ENCODE measurements around the gene MTA1.

Gene MTA1

DNA sequence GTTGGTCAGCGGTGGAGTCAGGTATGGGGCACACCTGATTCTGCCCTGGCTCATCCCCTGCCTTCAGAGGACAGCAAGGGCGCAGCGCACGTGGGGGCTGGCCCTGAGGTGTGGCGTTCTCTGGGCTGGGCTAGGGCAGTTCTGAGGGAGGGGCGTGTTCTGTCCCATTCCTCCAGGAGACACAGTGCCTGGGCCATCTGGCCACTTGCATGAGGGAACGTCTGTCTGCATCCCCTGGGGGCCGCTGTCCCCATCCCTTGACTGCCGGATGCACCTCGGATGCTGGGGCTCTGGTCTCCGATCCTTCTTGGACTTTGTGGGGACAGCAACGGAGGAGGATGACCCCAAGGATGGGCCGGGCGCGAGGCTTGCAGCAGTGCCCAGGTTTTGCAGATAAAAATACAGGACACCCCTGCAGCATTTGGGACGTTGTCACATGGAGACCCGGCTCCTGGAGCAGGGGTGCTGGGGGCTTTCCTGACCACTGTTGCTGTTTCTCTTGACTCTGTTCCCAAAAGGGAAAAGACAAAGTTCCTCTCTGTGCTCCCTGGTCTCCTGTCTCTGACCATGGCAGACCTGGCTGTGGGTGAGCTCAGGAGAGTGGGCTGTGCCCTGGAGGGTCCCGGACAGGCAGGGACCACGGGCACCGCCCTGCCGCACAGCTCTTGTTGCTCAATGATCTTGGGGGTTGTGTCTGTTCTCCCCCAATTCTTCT, 6.9 kb downstream of the MTA1 start:
- no peak for TF ChIP-seq REST (IDR thresholded peaks at IDR 0.05; ENCODE audit: insufficient read depth in 1 of 2, low read depth in 2 of 2, low read length in 2 of 2)
- no peak for TF ChIP-seq FOXP2 (optimal IDR thresholded peaks at IDR 0.05; ENCODE audit: borderline replicate concordance, extremely low read depth, extremely low read length, insufficient read depth)
- TF ChIP-seq SIN3A (IDR thresholded peaks at IDR 0.05; ENCODE audit: borderline replicate concordance, insufficient read depth, low read length), result no peak
- no peak for TF ChIP-seq POLR2AphosphoS5 (IDR thresholded peaks at IDR 0.05; ENCODE audit: low read depth, low read length)
- TF ChIP-seq TAF1 (IDR thresholded peaks at IDR 0.05; ENCODE audit: borderline replicate concordance, insufficient read depth, low read length), result no peak

DNA sequence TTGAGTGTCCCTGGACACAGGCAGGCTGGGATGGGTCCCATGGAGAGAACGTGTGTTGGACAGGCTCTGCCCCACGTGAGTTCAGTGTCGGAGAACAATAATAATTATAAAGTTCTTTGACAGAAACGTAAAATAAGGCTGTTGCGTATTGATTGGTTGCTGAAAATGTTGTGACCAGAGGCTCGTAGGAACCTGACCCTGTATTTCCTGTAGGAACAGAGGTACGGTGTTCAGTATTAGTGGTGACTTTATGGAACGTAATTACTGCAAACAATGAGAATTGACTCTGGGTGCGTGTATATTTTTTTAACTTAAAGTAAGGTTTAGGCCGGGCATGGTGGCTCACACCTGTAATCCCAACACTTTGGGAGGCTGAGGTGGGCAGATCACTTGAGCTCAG, 7.8 kb downstream of the MTA1 start:
- TF ChIP-seq POLR2AphosphoS5 (IDR thresholded peaks at IDR 0.05; ENCODE audit: low read depth, low read length) (no peak), FOXP2 (optimal IDR thresholded peaks at IDR 0.05; ENCODE audit: borderline replicate concordance, extremely low read depth, extremely low read length, insufficient read depth) (no peak), SIN3A (IDR thresholded peaks at IDR 0.05; ENCODE audit: borderline replicate concordance, insufficient read depth, low read length) (no peak)

GRCh38 chr14:105427936-105428485, 8.4 kb downstream of the MTA1 start:
- TF ChIP-seq TAF1 (IDR thresholded peaks at IDR 0.05; ENCODE audit: borderline replicate concordance, insufficient read depth, low read length) (no peak), REST (IDR thresholded peaks at IDR 0.05; ENCODE audit: insufficient read depth in 1 of 2, low read depth in 2 of 2, low read length in 2 of 2) (no peak), SIN3A (IDR thresholded peaks at IDR 0.05; ENCODE audit: borderline replicate concordance, insufficient read depth, low read length) (no peak), POLR2AphosphoS5 (IDR thresholded peaks at IDR 0.05; ENCODE audit: low read depth, low read length) (no peak), FOXP2 (optimal IDR thresholded peaks at IDR 0.05; ENCODE audit: borderline replicate concordance, extremely low read depth, extremely low read length, insufficient read depth) (no peak)

DNA sequence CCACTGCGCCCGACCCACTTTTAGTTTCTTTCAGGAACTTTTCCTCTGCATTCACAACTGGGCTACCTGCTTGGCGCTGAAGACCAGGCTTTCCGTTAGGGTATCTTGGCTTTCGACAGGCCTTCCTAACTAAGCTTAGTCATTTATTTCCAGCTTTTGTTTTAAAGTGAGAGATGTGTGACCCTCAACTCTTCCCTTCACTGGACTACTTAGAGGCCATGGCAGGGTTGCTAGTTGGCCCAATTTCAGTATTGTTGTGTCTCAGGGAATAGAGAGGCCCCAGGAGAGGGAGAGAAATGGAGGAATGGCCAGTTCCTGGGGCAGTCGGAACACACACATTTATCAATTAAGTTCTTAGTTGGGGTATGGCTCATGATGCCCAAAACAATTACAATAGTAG, 10.4 kb downstream of the MTA1 start:
- no peak for TF ChIP-seq REST (IDR thresholded peaks at IDR 0.05; ENCODE audit: insufficient read depth in 1 of 2, low read depth in 2 of 2, low read length in 2 of 2)
- TF ChIP-seq SIN3A (IDR thresholded peaks at IDR 0.05; ENCODE audit: borderline replicate concordance, insufficient read depth, low read length), result no peak
- TF ChIP-seq TAF1 (IDR thresholded peaks at IDR 0.05; ENCODE audit: borderline replicate concordance, insufficient read depth, low read length), result no peak
- no peak for TF ChIP-seq FOXP2 (optimal IDR thresholded peaks at IDR 0.05; ENCODE audit: borderline replicate concordance, extremely low read depth, extremely low read length, insufficient read depth)
- no peak for TF ChIP-seq POLR2AphosphoS5 (IDR thresholded peaks at IDR 0.05; ENCODE audit: low read depth, low read length)

GRCh38 chr14:105430565-105430964, 10.9 kb downstream of the MTA1 start:
- no peak for TF ChIP-seq TAF1 (IDR thresholded peaks at IDR 0.05; ENCODE audit: borderline replicate concordance, insufficient read depth, low read length)
- TF ChIP-seq SIN3A (IDR thresholded peaks at IDR 0.05; ENCODE audit: borderline replicate concordance, insufficient read depth, low read length), result no peak
- no peak for TF ChIP-seq REST (IDR thresholded peaks at IDR 0.05; ENCODE audit: insufficient read depth in 1 of 2, low read depth in 2 of 2, low read length in 2 of 2)
- TF ChIP-seq FOXP2 (optimal IDR thresholded peaks at IDR 0.05; ENCODE audit: borderline replicate concordance, extremely low read depth, extremely low read length, insufficient read depth), result no peak
- TF ChIP-seq POLR2AphosphoS5 (IDR thresholded peaks at IDR 0.05; ENCODE audit: low read depth, low read length), result no peak

All from PFSK-1 (cell line).